Measurements from ENCODE around the gene KRTAP12-1. TPM values are rescaled to one million over a fixed set of nuclear protein-coding genes. Genes with fewer than 3 reads are reported as not detected.

Gene KRTAP12-1
- total RNA-seq, 1 experiment from 2014 or later = not detected

DNA sequence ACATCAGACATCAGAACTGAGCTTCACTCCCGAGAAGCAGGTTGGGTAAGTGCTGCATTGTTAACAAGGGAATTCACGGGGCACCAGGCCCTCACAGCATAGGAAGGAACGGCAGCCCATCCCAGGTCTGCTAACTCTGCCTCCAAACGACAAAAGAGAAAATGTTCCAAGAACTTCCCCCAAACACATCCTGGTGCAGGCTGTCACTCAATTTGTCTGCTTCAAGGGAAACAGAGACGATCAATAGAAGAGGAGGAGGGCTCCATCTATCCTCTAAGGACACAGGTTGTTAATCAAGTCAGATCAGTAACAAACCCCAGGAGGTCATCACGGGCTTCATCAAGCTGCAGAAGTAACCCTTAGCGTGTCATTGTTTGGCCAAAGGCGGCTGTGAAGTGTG is 32.9 kb upstream of the KRTAP12-1 start:
- ATAC-seq (no peak), DNase-seq (ENCODE audit: low read depth, low spot score) (no peak)
- in situ Hi-C loops (cut with HindIII; ENCODE audit: low pct_unique_long_range_greater_than_20kb, low sequenced_read_pairs) (no loop called here), intact Hi-C loops (cut with micrococcal nuclease; ENCODE audit: unreplicated experiment) (no loop called here)
- Histone ChIP-seq H3K4me1 (ENCODE audit: control insufficient read depth, insufficient read depth, low read length) (no peaks in the 10 kb centered on the region; the same call in 1 of the 2 replicates), H3K36me3 (ENCODE audit: control insufficient read depth, insufficient read depth, low read length) (no peaks in the 10 kb centered on the region), H3K4me3 (ENCODE audit: low read depth in 2 of 2, low read length in 2 of 2) (no peak overlapping the region), H3K9me3 (ENCODE audit: control insufficient read depth, insufficient read depth, low read depth, low read length) (no peaks in the 10 kb centered on the region), H3K27me3 (ENCODE audit: control insufficient read depth, insufficient read depth, low read length) (no peaks in the 10 kb centered on the region), H3K27ac (ENCODE audit: low read length) (no peak overlapping the region)
- POLR2A ChIA-PET = no interaction called here
- CTCF ChIA-PET = no interaction called here
- TF ChIP-seq TCF7L2 (IDR thresholded peaks at IDR 0.05; ENCODE audit: low read depth, low read length) (no peak), POLR2AphosphoS5 (IDR thresholded peaks at IDR 0.05; ENCODE audit: low read depth, low read length) (no peak), SIN3A (IDR thresholded peaks at IDR 0.05; ENCODE audit: borderline replicate concordance, insufficient read depth, low read depth, low read length) (no peak)
- TF ChIP-seq, protein P1, sequence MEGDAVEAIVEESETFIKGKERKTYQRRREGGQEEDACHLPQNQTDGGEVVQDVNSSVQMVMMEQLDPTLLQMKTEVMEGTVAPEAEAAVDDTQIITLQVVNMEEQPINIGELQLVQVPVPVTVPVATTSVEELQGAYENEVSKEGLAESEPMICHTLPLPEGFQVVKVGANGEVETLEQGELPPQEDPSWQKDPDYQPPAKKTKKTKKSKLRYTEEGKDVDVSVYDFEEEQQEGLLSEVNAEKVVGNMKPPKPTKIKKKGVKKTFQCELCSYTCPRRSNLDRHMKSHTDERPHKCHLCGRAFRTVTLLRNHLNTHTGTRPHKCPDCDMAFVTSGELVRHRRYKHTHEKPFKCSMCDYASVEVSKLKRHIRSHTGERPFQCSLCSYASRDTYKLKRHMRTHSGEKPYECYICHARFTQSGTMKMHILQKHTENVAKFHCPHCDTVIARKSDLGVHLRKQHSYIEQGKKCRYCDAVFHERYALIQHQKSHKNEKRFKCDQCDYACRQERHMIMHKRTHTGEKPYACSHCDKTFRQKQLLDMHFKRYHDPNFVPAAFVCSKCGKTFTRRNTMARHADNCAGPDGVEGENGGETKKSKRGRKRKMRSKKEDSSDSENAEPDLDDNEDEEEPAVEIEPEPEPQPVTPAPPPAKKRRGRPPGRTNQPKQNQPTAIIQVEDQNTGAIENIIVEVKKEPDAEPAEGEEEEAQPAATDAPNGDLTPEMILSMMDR (IDR thresholded peaks at IDR 0.05) = no peak
- TF ChIP-seq, protein P2, sequence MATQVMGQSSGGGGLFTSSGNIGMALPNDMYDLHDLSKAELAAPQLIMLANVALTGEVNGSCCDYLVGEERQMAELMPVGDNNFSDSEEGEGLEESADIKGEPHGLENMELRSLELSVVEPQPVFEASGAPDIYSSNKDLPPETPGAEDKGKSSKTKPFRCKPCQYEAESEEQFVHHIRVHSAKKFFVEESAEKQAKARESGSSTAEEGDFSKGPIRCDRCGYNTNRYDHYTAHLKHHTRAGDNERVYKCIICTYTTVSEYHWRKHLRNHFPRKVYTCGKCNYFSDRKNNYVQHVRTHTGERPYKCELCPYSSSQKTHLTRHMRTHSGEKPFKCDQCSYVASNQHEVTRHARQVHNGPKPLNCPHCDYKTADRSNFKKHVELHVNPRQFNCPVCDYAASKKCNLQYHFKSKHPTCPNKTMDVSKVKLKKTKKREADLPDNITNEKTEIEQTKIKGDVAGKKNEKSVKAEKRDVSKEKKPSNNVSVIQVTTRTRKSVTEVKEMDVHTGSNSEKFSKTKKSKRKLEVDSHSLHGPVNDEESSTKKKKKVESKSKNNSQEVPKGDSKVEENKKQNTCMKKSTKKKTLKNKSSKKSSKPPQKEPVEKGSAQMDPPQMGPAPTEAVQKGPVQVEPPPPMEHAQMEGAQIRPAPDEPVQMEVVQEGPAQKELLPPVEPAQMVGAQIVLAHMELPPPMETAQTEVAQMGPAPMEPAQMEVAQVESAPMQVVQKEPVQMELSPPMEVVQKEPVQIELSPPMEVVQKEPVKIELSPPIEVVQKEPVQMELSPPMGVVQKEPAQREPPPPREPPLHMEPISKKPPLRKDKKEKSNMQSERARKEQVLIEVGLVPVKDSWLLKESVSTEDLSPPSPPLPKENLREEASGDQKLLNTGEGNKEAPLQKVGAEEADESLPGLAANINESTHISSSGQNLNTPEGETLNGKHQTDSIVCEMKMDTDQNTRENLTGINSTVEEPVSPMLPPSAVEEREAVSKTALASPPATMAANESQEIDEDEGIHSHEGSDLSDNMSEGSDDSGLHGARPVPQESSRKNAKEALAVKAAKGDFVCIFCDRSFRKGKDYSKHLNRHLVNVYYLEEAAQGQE (IDR thresholded peaks at IDR 0.05; ENCODE audit: insufficient read depth in 1 of 2, low read depth in 2 of 2, low read length in 1 of 2) = no peak
- no TSS peak for BruUV-seq (replicated peaks)

DNA sequence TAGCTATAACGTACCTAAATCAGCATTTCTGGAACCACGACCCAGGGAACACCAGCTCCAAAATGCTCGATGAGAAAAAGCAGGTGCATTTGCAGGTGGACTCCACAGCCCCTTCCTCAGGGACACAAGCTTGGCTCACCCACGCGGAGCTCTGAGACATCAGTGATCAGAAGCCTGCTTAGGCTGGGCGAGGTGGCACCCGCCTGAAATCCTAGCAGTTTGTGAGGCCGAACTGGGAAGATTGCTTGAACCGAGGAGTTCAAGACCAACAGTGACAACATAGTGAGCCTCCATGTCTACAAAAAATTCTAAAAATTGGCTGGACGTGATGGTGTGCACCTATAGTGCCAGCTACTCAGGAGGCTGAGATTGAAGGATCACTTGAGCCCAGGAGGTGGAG is 31.9 kb upstream of the KRTAP12-1 start:
- Histone ChIP-seq H3K4me3 (ENCODE audit: low read depth in 2 of 2, low read length in 2 of 2) (no peak overlapping the region), H3K4me1 (ENCODE audit: control insufficient read depth, insufficient read depth, low read length) (no peaks in the 10 kb centered on the region; the same call in none of the 2 replicates), H3K36me3 (ENCODE audit: control insufficient read depth, insufficient read depth, low read length) (no peaks in the 10 kb centered on the region), H3K9me3 (ENCODE audit: control insufficient read depth, insufficient read depth, low read depth, low read length) (no peaks in the 10 kb centered on the region), H3K27me3 (ENCODE audit: control insufficient read depth, insufficient read depth, low read length) (no peaks in the 10 kb centered on the region), H3K27ac (ENCODE audit: low read length) (no peak overlapping the region)
- no TSS peak for BruUV-seq (replicated peaks)
- TF ChIP-seq TCF7L2 (IDR thresholded peaks at IDR 0.05; ENCODE audit: low read depth, low read length) (no peak), SIN3A (IDR thresholded peaks at IDR 0.05; ENCODE audit: borderline replicate concordance, insufficient read depth, low read depth, low read length) (no peak), POLR2AphosphoS5 (IDR thresholded peaks at IDR 0.05; ENCODE audit: low read depth, low read length) (no peak)
- intact Hi-C loops (cut with micrococcal nuclease; ENCODE audit: unreplicated experiment) = no loop called here
- POLR2A ChIA-PET = no interaction called here
- CTCF ChIA-PET = no interaction called here
- ATAC-seq = no peak
- in situ Hi-C loops (cut with HindIII; ENCODE audit: low pct_unique_long_range_greater_than_20kb, low sequenced_read_pairs) = no loop called here
- DNase-seq (ENCODE audit: low read depth, low spot score) = no peak

DNA sequence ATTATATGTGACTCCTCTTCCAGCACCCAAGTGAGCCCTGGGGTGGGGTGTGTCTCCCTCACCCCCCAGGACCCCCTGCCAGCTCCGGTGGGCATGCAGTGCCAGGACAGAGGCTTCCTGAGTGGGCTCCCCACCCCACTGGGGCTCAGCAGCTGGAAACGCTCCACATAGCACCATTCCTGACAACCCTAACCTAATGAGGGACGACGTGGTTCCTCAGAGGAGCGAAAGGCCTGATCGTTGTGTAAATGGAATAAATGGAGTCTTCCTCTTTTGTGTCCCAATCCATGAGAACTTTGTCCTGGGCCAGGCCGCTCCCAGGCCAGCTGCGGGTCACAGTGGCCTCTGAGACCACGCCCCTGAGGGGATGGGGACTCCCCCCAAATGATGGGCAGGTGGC is 31.2 kb upstream of the KRTAP12-1 start:
- CTCF ChIA-PET = interaction anchor here (0.6 kb wide), 1 partner anchor 9 kb away, joined by 6 read pairs; no protein-coding TSS in a partner anchor
- no peak for ATAC-seq
- Histone ChIP-seq H3K4me1 (ENCODE audit: control insufficient read depth, insufficient read depth, low read length) (no peaks in the 10 kb centered on the region; the same call in none of the 2 replicates), H3K36me3 (ENCODE audit: control insufficient read depth, insufficient read depth, low read length) (no peaks in the 10 kb centered on the region), H3K27me3 (ENCODE audit: control insufficient read depth, insufficient read depth, low read length) (no peaks in the 10 kb centered on the region), H3K9me3 (ENCODE audit: control insufficient read depth, insufficient read depth, low read depth, low read length) (no peaks in the 10 kb centered on the region), H3K27ac (ENCODE audit: low read length) (no peak overlapping the region), H3K4me3 (ENCODE audit: low read depth in 2 of 2, low read length in 2 of 2) (no peak overlapping the region)
- TF ChIP-seq TCF7L2 (IDR thresholded peaks at IDR 0.05; ENCODE audit: low read depth, low read length) = no peak
- TF ChIP-seq SIN3A (IDR thresholded peaks at IDR 0.05; ENCODE audit: borderline replicate concordance, insufficient read depth, low read depth, low read length) = no peak
- TF ChIP-seq, protein P2 (IDR thresholded peaks at IDR 0.05; ENCODE audit: insufficient read depth in 1 of 2, low read depth in 2 of 2, low read length in 1 of 2) = no peak
- no peak for TF ChIP-seq POLR2AphosphoS5 (IDR thresholded peaks at IDR 0.05; ENCODE audit: low read depth, low read length)
- TF ChIP-seq, protein P1 (IDR thresholded peaks at IDR 0.05) = no peak
- no peak for DNase-seq (ENCODE audit: low read depth, low spot score)
- intact Hi-C loops (cut with micrococcal nuclease; ENCODE audit: unreplicated experiment) (no loop called here), in situ Hi-C loops (cut with HindIII; ENCODE audit: low pct_unique_long_range_greater_than_20kb, low sequenced_read_pairs) (no loop called here)
- no TSS peak for BruUV-seq (replicated peaks)
- POLR2A ChIA-PET = no interaction called here
